Right lobe of liver (tissue), 6 donors: Measurements from ENCODE around the gene ADARB2. TPM values are rescaled to one million over a fixed set of nuclear protein-coding genes. Genes with fewer than 3 reads are reported as not detected.

Source experiments
- ATAC-seq, 4 donors: fragments of 200-7000 bp; cut with Tn5 transposase; one replicate each; pipeline ENCODE4 v1.9.1; 2020; ENCODE audit warnings: mild to moderate bottlenecking in 4 of 4, moderate library complexity in 4 of 4
- DNase-seq, 3 donors: peaks; one replicate each; pipeline ENCODE4 v3.0.0-alpha.2; 2020
- H3K27ac ChIP-seq, 3 donors: fragments of 200-600 bp; one replicate each; pipeline ENCODE4 v1.8.0; 2022
- H3K27me3 ChIP-seq, 2 donors: fragments of 200-600 bp; one replicate each; pipeline ENCODE4 v1.8.0; 2022
- H3K36me3 ChIP-seq, 4 donors: fragments of 200-600 bp; sonication (generic) in 1 of 4; one replicate each; pipeline versions ENCODE4 v1.5.1 to v1.8.0; 2017 to 2022; ENCODE audit warnings: control low read depth in 1 of 4
- H3K4me1 ChIP-seq, 4 donors: fragments of 200-600 bp; sonication (generic) in 1 of 4; one replicate each; pipeline versions ENCODE4 v1.5.1 to v1.8.0; 2017 to 2022; ENCODE audit warnings: control low read depth in 1 of 4
- H3K4me3 ChIP-seq, 3 donors: fragments of 200-600 bp; one replicate each; pipeline ENCODE4 v1.8.0; 2022
- H3K9me3 ChIP-seq, 4 donors: fragments of 200-600 bp; sonication (generic) in 1 of 4; one replicate each; pipeline versions ENCODE4 v1.5.1 to v1.8.0; 2017 to 2022; ENCODE audit warnings: control low read depth in 1 of 4
- CTCF ChIP-seq, 4 donors: fragments of 200-600 bp in 3 of 4; fragments of 450-650 bp in 1 of 4; IDR thresholded peaks; one replicate each; pipeline versions ENCODE4 v1.5.1 to v1.8.0; 2016 to 2022; ENCODE audit warnings: antibody characterized with exemption in 4 of 4, mild to moderate bottlenecking in 2 of 4
- POLR2A ChIP-seq: fragments of 450-650 bp; IDR thresholded peaks from one replicate; pipeline ENCODE4 v1.6.1; 2017; ENCODE audit warnings: antibody characterized with exemption, mild to moderate bottlenecking
- WGBS: methylation state at CpG from one replicate; pipeline ENCODE4 v1.1.6; 2018; ENCODE audit warnings: low coverage, low lambda C conversion rate; ENCODE audit not compliant: insufficient coverage; ENCODE audit errors: missing lambda C conversion rate; 5-methylcytosine and 5-hydroxymethylcytosine counted together
- intact Hi-C, 2 donors: fragments of 100-400 bp; cut with DNase I; formaldehyde crosslinking; loops; one replicate each; pipeline versions ENCODE4 v1.11.2 to v1.14.1; 2022
- total RNA-seq, 6 experiments: library from RNA; depleted of rRNA in 2 of 6; stranded (reverse); fragments of >200 nt in 2 of 6; fragmentation: NEBNext Ultra II Directional in 3 of 6; extraction: Animal tissue kit (Norgen Biotek cat#: 25700) in 3 of 6; gene quantifications; one replicate each; pipeline versions ENCODE4 v1.1.0 to v1.2.4, GENCODE V29; 2016 to 2023
- donor health status: DM: no; HTN: yes; CAD: no.
- donor health status: DM: no; HTN: no; CAD: no.
- donor health status: DM: no; HTN: no; CAD: no.
- donor health status: DM: no; HTN: yes; CAD: no.
- donor health status: DM: no; HTN: yes; CAD: no.

The ADARB2 gene
- total RNA-seq, 6 experiments from 2014 or later, result 0.07 to 0.68 (median 0.42) TPM

DNA sequence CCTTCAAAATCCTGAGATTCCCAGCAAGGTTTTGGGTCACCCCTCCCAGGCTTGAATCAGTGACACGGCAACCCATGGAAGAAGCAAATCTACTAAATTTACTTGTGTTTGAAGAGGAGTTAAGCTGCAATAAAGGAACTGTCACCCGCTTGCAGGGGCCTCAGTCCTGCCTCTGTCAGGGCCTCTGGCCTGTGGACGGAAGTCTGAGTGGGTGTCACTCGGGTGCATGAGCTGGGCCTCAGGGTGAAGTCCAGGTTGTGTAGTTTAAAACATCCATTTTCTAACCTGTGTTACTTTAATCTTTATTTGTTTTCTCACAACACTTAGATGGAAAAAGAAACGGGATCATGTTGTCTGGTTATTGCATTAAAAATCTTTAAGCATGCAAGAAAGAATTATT is 234.9 kb downstream of the ADARB2 start:
- Histone ChIP-seq H3K36me3 (no peaks in the 10 kb centered on the region), H3K27me3 (no peaks in the 10 kb centered on the region), H3K4me1 (no peaks in the 10 kb centered on the region), H3K9me3 (no peaks in the 10 kb centered on the region), H3K4me3 (no peak overlapping the region), H3K27ac (no peak overlapping the region)
- TF ChIP-seq CTCF (IDR thresholded peaks at IDR 0.05) (no peak), POLR2A (no peak)
- no peak for DNase-seq
- no peak for ATAC-seq
- 37% methylated on average over 5 of the region's 5 CpGs for WGBS
- intact Hi-C loops, result no loop called here

DNA sequence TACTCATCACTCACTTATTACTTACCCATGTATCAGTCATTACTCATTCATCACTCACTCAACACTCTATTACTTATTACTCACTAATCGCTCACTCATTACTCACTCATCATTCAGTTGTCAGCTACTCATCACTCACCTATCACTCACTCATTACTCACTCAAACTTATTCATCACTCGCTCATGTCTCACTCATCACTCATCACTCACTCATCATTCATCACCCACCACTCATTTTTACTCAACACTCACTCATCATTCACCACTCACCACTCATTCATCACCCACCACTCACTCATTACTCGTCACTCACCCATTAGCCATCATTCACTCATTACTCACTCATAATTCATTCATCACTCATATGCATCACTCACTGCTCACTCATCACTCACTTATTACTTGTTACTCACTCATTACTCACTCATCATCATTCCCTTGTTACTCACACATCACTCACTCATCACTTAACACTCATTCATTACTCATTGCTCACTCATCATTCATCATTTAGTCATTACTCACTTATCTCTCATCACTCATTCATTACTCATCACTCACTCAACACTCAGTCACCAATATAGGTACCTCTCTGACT is 237.9 kb downstream of the ADARB2 start:
- no peaks in the 10 kb centered on the region for H3K27me3 ChIP-seq
- no peak for ATAC-seq
- H3K27ac ChIP-seq, result no peak overlapping the region
- no peaks in the 10 kb centered on the region for H3K9me3 ChIP-seq
- no peaks in the 10 kb centered on the region for H3K36me3 ChIP-seq
- TF ChIP-seq CTCF (IDR thresholded peaks at IDR 0.05), result no peak
- TF ChIP-seq POLR2A, result no peak
- 67% methylated on average over 3 of the region's 3 CpGs for WGBS
- intact Hi-C loops, result no loop called here
- no peak overlapping the region for H3K4me3 ChIP-seq
- no peak for DNase-seq
- H3K4me1 ChIP-seq, result no peaks in the 10 kb centered on the region

GRCh38 chr10:1498746-1499358 is 238.5 kb downstream of the ADARB2 start:
- ATAC-seq (no peak), DNase-seq (no peak)
- H3K4me3 ChIP-seq, result no peak overlapping the region
- TF ChIP-seq POLR2A, result no peak
- TF ChIP-seq CTCF (IDR thresholded peaks at IDR 0.05), result no peak
- WGBS, result 84% methylated on average over 5 of the region's 5 CpGs
- H3K27ac ChIP-seq, result no peak overlapping the region
- no peaks in the 10 kb centered on the region for H3K9me3 ChIP-seq
- intact Hi-C loops, result no loop called here
- H3K27me3 ChIP-seq, result no peaks in the 10 kb centered on the region
- no peaks in the 10 kb centered on the region for H3K4me1 ChIP-seq
- no peaks in the 10 kb centered on the region for H3K36me3 ChIP-seq

DNA sequence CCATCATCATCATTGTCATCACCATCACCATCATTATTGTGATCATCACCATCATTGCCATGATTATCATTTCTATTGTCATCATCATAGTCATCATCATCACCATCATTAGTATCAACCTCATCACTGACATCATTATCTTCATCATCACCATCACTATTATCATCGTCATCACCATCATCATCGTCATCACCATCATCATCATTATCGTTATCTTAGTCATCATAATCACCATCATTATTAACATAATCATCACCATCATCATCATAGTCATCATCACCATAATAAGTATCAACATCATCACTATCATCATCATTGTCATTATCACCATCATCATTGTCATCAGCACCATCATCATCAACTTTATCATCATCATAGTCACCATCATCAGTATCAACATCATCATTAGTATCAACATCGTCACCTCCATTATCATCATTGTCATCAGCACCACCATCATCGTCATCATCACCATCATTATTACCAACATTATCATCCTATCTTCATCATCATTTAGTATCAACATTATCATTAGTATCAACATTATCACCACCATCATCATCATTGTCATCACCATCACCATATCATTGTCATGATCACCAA is 241.3 kb downstream of the ADARB2 start:
- no peaks in the 10 kb centered on the region for H3K27me3 ChIP-seq
- 88% methylated on average over 5 of the region's 5 CpGs for WGBS
- ATAC-seq, result no peak
- no peaks in the 10 kb centered on the region for H3K4me1 ChIP-seq
- no peaks in the 10 kb centered on the region for H3K9me3 ChIP-seq
- no peak overlapping the region for H3K27ac ChIP-seq
- no peak for DNase-seq
- intact Hi-C loops, result no loop called here
- H3K36me3 ChIP-seq, result no peaks in the 10 kb centered on the region
- no peak for TF ChIP-seq POLR2A
- TF ChIP-seq CTCF (IDR thresholded peaks at IDR 0.05), result no peak
- H3K4me3 ChIP-seq, result no peak overlapping the region
